SK-N-SH (cell line): ENCODE results near the gene PCSK5. TPM values are rescaled to one million over a fixed set of nuclear protein-coding genes. Genes with fewer than 3 reads are reported as not detected.

Source experiments
- CTCF ChIA-PET: fragments of 300-600, 350-600 bp; formaldehyde crosslinking; extraction: SDS; loops from one replicate; lab custom pipeline; 2021; lab: Yijun Ruan, JAX
- POLR2A ChIA-PET: fragments of 350-600 bp; sonication (Branson Sonifier 250); formaldehyde crosslinking; extraction: SDS; loops from one replicate; lab custom pipeline; 2020; ENCODE audit warnings: antibody characterized with exemption, inconsistent platforms; lab: Yijun Ruan, JAX
- DNase-seq: peaks from one replicate; pipeline ENCODE4 v3.0.0; 2012
- H2AFZ ChIP-seq: fragments of 200-600 bp; sonication (generic); 2 replicates; pipeline ENCODE4 v1.8.1; 2016; ENCODE audit warnings: antibody characterized with exemption, mild to moderate bottlenecking, low read depth
- H3F3A ChIP-seq: fragments of 200-600 bp; sonication (generic); replicated peaks from 2 replicates; pipeline ENCODE3; 2016; ENCODE audit warnings: antibody characterized with exemption, mild to moderate bottlenecking; ENCODE audit not compliant: insufficient read depth
- H3K27ac ChIP-seq, 2 experiments: fragments of 200-500 bp in 1 of 2; fragments of 200-600 bp in 1 of 2; sonication (Bioruptor generic) in 1 of 2; sonication (generic), shearing (Covaris generic) in 1 of 2; 2 replicates each; pipeline versions ENCODE4 v1.5.1 to v1.6.1; 2014 to 2016; ENCODE audit warnings: low read depth in 2 of 2, inconsistent platforms in 1 of 2, low read length in 1 of 2, mild to moderate bottlenecking in 1 of 2, mixed read lengths in 1 of 2
- H3K27me3 ChIP-seq: fragments of 200-600 bp; sonication (generic), shearing (Covaris generic); 2 replicates; pipeline ENCODE4 v1.6.1; 2016; ENCODE audit warnings: mixed run types; ENCODE audit not compliant: insufficient read depth
- H3K36me3 ChIP-seq, 2 experiments: fragments of 200-500 bp in 1 of 2; fragments of 200-600 bp in 1 of 2; sonication (Bioruptor generic) in 1 of 2; sonication (generic) in 1 of 2; replicated peaks in 1 of 2; 2 replicates each; pipeline versions ENCODE3 to v1.5.1; 2014 to 2016; ENCODE audit warnings: low read length in 1 of 2, mild to moderate bottlenecking in 1 of 2; ENCODE audit not compliant: insufficient read depth in 2 of 2, control insufficient read depth in 1 of 2
- H3K4me1 ChIP-seq, 2 experiments: fragments of 200-500 bp in 1 of 2; fragments of 200-600 bp in 1 of 2; sonication (Bioruptor generic) in 1 of 2; sonication (generic), shearing (Covaris generic) in 1 of 2; 2 replicates each; pipeline versions ENCODE4 v1.5.1 to v1.6.1; 2014 to 2016; ENCODE audit warnings: low read depth in 1 of 2, low read length in 1 of 2, mixed run types in 1 of 2; ENCODE audit not compliant: insufficient read depth in 2 of 2, control insufficient read depth in 1 of 2
- H3K4me2 ChIP-seq: fragments of 200-600 bp; sonication (generic), shearing (Covaris generic); 2 replicates; pipeline ENCODE4 v1.6.1; 2017; ENCODE audit warnings: mixed run types
- H3K4me3 ChIP-seq, 2 experiments: fragments of 200-500 bp in 1 of 2; fragments of 200-600 bp in 1 of 2; sonication (Bioruptor generic) in 1 of 2; sonication (generic), shearing (Covaris generic) in 1 of 2; 2 replicates each; pipeline versions ENCODE4 v1.5.1 to v1.8.1; 2014 to 2016; ENCODE audit warnings: low read depth in 2 of 2, inconsistent platforms in 1 of 2, low read length in 1 of 2, mild to moderate bottlenecking in 1 of 2, mixed read lengths in 1 of 2, moderate library complexity in 1 of 2
- H3K79me2 ChIP-seq: fragments of 200-600 bp; sonication (generic); 2 replicates; pipeline ENCODE4 v1.8.1; 2017; ENCODE audit warnings: mild to moderate bottlenecking; ENCODE audit not compliant: insufficient read depth
- H3K9ac ChIP-seq: fragments of 200-600 bp; sonication (generic); 2 replicates; pipeline ENCODE4 v1.6.1; 2017; ENCODE audit warnings: mixed run types
- H3K9me2 ChIP-seq: fragments of 200-600 bp; sonication (generic); 2 replicates; pipeline ENCODE4 v1.6.1; 2017; ENCODE audit warnings: mixed run types
- H3K9me3 ChIP-seq: fragments of 200-600 bp; sonication (generic); 2 replicates; pipeline ENCODE4 v1.6.1; 2017; ENCODE audit warnings: mixed run types, mild to moderate bottlenecking, moderate library complexity
- H4K20me1 ChIP-seq: fragments of 200-600 bp; sonication (generic); 2 replicates; pipeline ENCODE4 v1.6.1; 2017; ENCODE audit warnings: mild to moderate bottlenecking, mixed run types; ENCODE audit not compliant: insufficient read depth
- CHD2 ChIP-seq: fragments of 150-350 bp; IDR thresholded peaks from 2 replicates; pipeline ENCODE4 v1.6.1; 2018; ENCODE audit warnings: low read length; ENCODE audit not compliant: partially characterized antibody
- CTCF ChIP-seq: fragments of 200-600 bp; sonication (generic); IDR thresholded peaks from 2 replicates; pipeline ENCODE4 v1.6.1; 2017; ENCODE audit warnings: antibody characterized with exemption, mild to moderate bottlenecking, moderate library complexity
- EP300 ChIP-seq, 2 experiments: IDR thresholded peaks; 2 replicates each; pipeline versions ENCODE4 v1.4.0 to v1.6.1; 2012; ENCODE audit warnings: borderline replicate concordance in 1 of 2, low read depth in 1 of 2, low read length in 1 of 2
- FOSL2 ChIP-seq: IDR thresholded peaks from 2 replicates; pipeline ENCODE4 v1.4.0; 2012; ENCODE audit warnings: low read depth, mild to moderate bottlenecking, moderate library complexity, borderline replicate concordance
- FOXJ3 ChIP-seq: sonication (generic); formaldehyde crosslinking; IDR thresholded peaks from 2 replicates; pipeline ENCODE4 v1.5.1; 2020; ENCODE audit warnings: mild to moderate bottlenecking, missing genetic modification reagents
- FOXM1 ChIP-seq: IDR thresholded peaks from 2 replicates; pipeline ENCODE4 v1.4.0; 2012; ENCODE audit warnings: low read depth, mild to moderate bottlenecking
- GABPA ChIP-seq: IDR thresholded peaks from 2 replicates; pipeline ENCODE4 v1.4.0; 2012; ENCODE audit warnings: low read depth, mild to moderate bottlenecking
- IRF3 ChIP-seq: fragments of 150-350 bp; IDR thresholded peaks from 2 replicates; pipeline ENCODE4 v1.6.1; 2016; ENCODE audit warnings: mild to moderate bottlenecking, low read depth, low read length
- MAX ChIP-seq: IDR thresholded peaks from 2 replicates; pipeline ENCODE4 v1.4.0; 2012; ENCODE audit warnings: low read depth
- MXI1 ChIP-seq: IDR thresholded peaks from 2 replicates; pipeline ENCODE4 v1.6.1; 2012; ENCODE audit warnings: mild to moderate bottlenecking, low read depth, low read length, improper control_type of control experiment
- NFIC ChIP-seq: IDR thresholded peaks from 2 replicates; pipeline ENCODE4 v1.4.0; 2012; ENCODE audit warnings: borderline replicate concordance
- NRF1 ChIP-seq: IDR thresholded peaks from 2 replicates; pipeline ENCODE4 v1.6.1; 2012; ENCODE audit warnings: low read depth, mild to moderate bottlenecking, low read length
- PBX3 ChIP-seq: IDR thresholded peaks from 2 replicates; pipeline ENCODE4; 2012
- POLR2AphosphoS5 ChIP-seq: IDR thresholded peaks from 2 replicates; pipeline ENCODE4 v1.6.1; 2012; ENCODE audit warnings: low read depth, low read length
- RCOR1 ChIP-seq: fragments of 150-350 bp; IDR thresholded peaks from 2 replicates; pipeline ENCODE4 v1.6.1; 2017; ENCODE audit warnings: antibody characterized with exemption, low read length
- RFX5 ChIP-seq: IDR thresholded peaks from 2 replicates; pipeline ENCODE4 v1.6.1; 2012; ENCODE audit warnings: mild to moderate bottlenecking, improper control_type of control experiment, low read length
- TEAD4 ChIP-seq: IDR thresholded peaks from 2 replicates; pipeline ENCODE4 v1.4.0; 2012; ENCODE audit warnings: mild to moderate bottlenecking, borderline replicate concordance; ENCODE audit not compliant: insufficient read depth
- USF1 ChIP-seq: IDR thresholded peaks from 2 replicates; pipeline ENCODE4 v1.4.0; 2012; ENCODE audit warnings: low read depth, borderline replicate concordance
- USF2 ChIP-seq: fragments of 150-350 bp; IDR thresholded peaks from 2 replicates; pipeline ENCODE4 v1.6.1; 2017; ENCODE audit warnings: antibody characterized with exemption, low read length, low read depth, borderline replicate concordance
- WGBS: methylation state at CpG from one replicate; pipeline ENCODE4 v1.1.6; 2017; ENCODE audit warnings: low lambda C conversion rate; 5-methylcytosine and 5-hydroxymethylcytosine counted together
- polyA plus RNA-seq, 3 experiments: library from polyadenylated mRNA; depleted of rRNA; stranded (reverse); fragments of >200 nt; gene quantifications; 2 replicates each; pipeline ENCODE4 v1.2.3, GENCODE V29; 2012

The PCSK5 gene
- polyA plus RNA-seq, 1 of the 3 experiments (the other 2 are of a cell fraction), result 0.08 TPM

GRCh38 chr9:76218117-76218885 lies 327.8 kb downstream of the PCSK5 start:
- H3K27me3 ChIP-seq, result peaks cover 4% of the 10 kb centered on the region; the same call in 1 of the 2 replicates
- no peaks in the 10 kb centered on the region for H3K79me2 ChIP-seq
- H3K36me3 ChIP-seq, result no peaks in the 10 kb centered on the region
- ChIA-PET CTCF (no interaction called here), POLR2A (no interaction called here)
- peaks cover 0 to 15% of the 10 kb centered on the region in 2 experiments; a peak in 1 of 4 replicates for H3K4me1 ChIP-seq
- DNase-seq, result no peak
- H3K4me3 ChIP-seq, result no peak overlapping the region
- no peaks in the 10 kb centered on the region for H4K20me1 ChIP-seq
- 26% methylated on average over 9 of the region's 9 CpGs for whole genome bisulfite sequencing
- no peaks in the 10 kb centered on the region for H3K9me2 ChIP-seq
- H3K4me2 ChIP-seq, result peak overlapping the region; percentile 50; the same call in 1 of the 2 replicates
- TF ChIP-seq EP300 (IDR thresholded peaks at IDR 0.05; ENCODE audit: borderline replicate concordance in 1 of 2, low read depth in 1 of 2, low read length in 1 of 2) (no peak), IRF3 (no peak), PBX3 (no peak), TEAD4 (no peak), FOXJ3 (CRISPR knock-in tag) (no peak), RCOR1 (no peak), USF2 (no peak), NRF1 (no peak), CHD2 (no peak), CTCF (no peak), MXI1 (no peak), NFIC (no peak), POLR2AphosphoS5 (no peak), MAX (no peak), USF1 (no peak), FOXM1 (no peak), RFX5 (no peak), GABPA (no peak), FOSL2 (no peak)
- peaks cover 3% of the 10 kb centered on the region for H3F3A ChIP-seq
- no peak overlapping the region for H3K9ac ChIP-seq
- no peak overlapping the region for H3K27ac ChIP-seq
- H2AFZ ChIP-seq, result 0 out of 2 replicates have a peak overlapping the region, but pooled peaks have one; percentile 62
- H3K9me3 ChIP-seq, result no peaks in the 10 kb centered on the region
